HL-60 (cell line): Measurements from ENCODE around the gene ZNF436.

Experiments
- POLR2AphosphoS5 ChIP-seq: IDR thresholded peaks from 2 replicates; pipeline ENCODE4 v1.6.1; 2012; ENCODE audit warnings: low read depth
- TF ChIP-seq, protein P1 (sequence below): IDR thresholded peaks from one replicate; pipeline ENCODE4 v1.5.1; 2011; ENCODE audit warnings: low read length, control low read depth, inconsistent platforms; ENCODE audit not compliant: insufficient read depth

DNA sequence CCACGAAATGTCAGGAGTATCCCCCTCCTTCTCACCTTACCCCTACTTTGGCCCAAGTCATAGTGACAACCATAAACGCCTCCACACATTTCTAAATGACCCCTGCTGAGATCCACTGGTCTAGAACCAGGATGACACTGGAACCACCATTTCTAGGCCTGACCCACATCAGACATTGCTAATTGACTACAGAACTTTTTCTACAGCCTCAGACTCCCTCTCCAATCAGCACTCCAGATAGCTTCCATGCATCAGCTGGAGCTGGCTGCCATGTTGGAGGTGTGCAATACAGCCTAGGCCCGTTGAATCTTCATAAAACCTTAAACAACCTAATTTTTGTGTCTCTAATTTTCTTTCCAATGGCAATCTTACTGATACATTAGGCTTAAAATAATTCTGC lies 36.3 kb upstream of the ZNF436 start:
- TF ChIP-seq, protein P1, sequence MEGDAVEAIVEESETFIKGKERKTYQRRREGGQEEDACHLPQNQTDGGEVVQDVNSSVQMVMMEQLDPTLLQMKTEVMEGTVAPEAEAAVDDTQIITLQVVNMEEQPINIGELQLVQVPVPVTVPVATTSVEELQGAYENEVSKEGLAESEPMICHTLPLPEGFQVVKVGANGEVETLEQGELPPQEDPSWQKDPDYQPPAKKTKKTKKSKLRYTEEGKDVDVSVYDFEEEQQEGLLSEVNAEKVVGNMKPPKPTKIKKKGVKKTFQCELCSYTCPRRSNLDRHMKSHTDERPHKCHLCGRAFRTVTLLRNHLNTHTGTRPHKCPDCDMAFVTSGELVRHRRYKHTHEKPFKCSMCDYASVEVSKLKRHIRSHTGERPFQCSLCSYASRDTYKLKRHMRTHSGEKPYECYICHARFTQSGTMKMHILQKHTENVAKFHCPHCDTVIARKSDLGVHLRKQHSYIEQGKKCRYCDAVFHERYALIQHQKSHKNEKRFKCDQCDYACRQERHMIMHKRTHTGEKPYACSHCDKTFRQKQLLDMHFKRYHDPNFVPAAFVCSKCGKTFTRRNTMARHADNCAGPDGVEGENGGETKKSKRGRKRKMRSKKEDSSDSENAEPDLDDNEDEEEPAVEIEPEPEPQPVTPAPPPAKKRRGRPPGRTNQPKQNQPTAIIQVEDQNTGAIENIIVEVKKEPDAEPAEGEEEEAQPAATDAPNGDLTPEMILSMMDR: no peak
- no peak for TF ChIP-seq POLR2AphosphoS5
